ENCODE data around the gene ACSL1.

GRCh38 chr4:184733654-184734524, 91.9 kb downstream of the ACSL1 start, which contains the start of gene CENPU:
- TF ChIP-seq POLR2AphosphoS5 (IDR thresholded peaks at IDR 0.05; ENCODE audit: low read depth), result peak; percentile 79
- TF ChIP-seq, protein P1, sequence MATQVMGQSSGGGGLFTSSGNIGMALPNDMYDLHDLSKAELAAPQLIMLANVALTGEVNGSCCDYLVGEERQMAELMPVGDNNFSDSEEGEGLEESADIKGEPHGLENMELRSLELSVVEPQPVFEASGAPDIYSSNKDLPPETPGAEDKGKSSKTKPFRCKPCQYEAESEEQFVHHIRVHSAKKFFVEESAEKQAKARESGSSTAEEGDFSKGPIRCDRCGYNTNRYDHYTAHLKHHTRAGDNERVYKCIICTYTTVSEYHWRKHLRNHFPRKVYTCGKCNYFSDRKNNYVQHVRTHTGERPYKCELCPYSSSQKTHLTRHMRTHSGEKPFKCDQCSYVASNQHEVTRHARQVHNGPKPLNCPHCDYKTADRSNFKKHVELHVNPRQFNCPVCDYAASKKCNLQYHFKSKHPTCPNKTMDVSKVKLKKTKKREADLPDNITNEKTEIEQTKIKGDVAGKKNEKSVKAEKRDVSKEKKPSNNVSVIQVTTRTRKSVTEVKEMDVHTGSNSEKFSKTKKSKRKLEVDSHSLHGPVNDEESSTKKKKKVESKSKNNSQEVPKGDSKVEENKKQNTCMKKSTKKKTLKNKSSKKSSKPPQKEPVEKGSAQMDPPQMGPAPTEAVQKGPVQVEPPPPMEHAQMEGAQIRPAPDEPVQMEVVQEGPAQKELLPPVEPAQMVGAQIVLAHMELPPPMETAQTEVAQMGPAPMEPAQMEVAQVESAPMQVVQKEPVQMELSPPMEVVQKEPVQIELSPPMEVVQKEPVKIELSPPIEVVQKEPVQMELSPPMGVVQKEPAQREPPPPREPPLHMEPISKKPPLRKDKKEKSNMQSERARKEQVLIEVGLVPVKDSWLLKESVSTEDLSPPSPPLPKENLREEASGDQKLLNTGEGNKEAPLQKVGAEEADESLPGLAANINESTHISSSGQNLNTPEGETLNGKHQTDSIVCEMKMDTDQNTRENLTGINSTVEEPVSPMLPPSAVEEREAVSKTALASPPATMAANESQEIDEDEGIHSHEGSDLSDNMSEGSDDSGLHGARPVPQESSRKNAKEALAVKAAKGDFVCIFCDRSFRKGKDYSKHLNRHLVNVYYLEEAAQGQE (IDR thresholded peaks at IDR 0.05; ENCODE audit: unreplicated experiment), result peak; percentile 15
- TF ChIP-seq CTCF (conservative IDR thresholded peaks at IDR 0.05; ENCODE audit: low read depth in 2 of 2), result no peak
- no peak for TF ChIP-seq EZH2phosphoT487 (IDR thresholded peaks at IDR 0.05; ENCODE audit: unreplicated experiment)
- no peak for TF ChIP-seq EZH2 (IDR thresholded peaks at IDR 0.05; ENCODE audit: low read depth, unreplicated experiment)
- peak; percentile 84 for TF ChIP-seq CREB1 (CRISPR knock-in tag; IDR thresholded peaks at IDR 0.05; ENCODE audit: low read depth)
- no peak for TF ChIP-seq ZNF331 (CRISPR knock-in tag; IDR thresholded peaks at IDR 0.05; ENCODE audit: low read depth)
- TF ChIP-seq JUNB (IDR thresholded peaks at IDR 0.05; ENCODE audit: unreplicated experiment), result no peak

Data from GM23338 (cell line).